GM12875 (cell line): ENCODE measurements around the gene ACVRL1.

Source experiments
- H3K4me3 ChIP-seq: one replicate; pipeline ENCODE4 v1.5.1; 2011; ENCODE audit warnings: low read depth, low read length, control low read depth
- TF ChIP-seq, protein P1 (sequence below): IDR thresholded peaks from 2 replicates; pipeline ENCODE4 v1.5.1; 2011; ENCODE audit warnings: low read depth, mild to moderate bottlenecking, control low read depth, inconsistent platforms, low read length, moderate library complexity, borderline replicate concordance; ENCODE audit not compliant: insufficient read depth

Gene ACVRL1

DNA sequence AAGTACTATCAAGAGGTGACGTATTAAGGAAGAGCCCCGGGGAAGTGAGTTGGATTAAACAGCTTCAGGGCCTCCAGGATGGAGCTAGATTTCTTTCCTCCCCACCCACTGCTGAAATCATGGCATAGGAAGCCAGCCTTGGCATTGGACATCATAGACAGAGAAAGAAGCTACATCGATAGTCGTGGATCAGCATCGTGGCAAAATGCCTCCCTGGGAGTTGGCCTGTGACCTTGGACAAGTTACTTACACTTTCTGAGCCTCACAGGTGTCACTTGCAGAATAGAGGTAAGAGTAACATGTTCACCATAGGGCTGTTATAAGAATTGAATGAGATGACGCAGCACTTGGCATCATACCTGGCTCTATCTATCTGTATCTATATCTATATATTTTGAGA lies 13.5 kb upstream of the ACVRL1 start:
- TF ChIP-seq, protein P1, sequence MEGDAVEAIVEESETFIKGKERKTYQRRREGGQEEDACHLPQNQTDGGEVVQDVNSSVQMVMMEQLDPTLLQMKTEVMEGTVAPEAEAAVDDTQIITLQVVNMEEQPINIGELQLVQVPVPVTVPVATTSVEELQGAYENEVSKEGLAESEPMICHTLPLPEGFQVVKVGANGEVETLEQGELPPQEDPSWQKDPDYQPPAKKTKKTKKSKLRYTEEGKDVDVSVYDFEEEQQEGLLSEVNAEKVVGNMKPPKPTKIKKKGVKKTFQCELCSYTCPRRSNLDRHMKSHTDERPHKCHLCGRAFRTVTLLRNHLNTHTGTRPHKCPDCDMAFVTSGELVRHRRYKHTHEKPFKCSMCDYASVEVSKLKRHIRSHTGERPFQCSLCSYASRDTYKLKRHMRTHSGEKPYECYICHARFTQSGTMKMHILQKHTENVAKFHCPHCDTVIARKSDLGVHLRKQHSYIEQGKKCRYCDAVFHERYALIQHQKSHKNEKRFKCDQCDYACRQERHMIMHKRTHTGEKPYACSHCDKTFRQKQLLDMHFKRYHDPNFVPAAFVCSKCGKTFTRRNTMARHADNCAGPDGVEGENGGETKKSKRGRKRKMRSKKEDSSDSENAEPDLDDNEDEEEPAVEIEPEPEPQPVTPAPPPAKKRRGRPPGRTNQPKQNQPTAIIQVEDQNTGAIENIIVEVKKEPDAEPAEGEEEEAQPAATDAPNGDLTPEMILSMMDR, result no peak
- H3K4me3 ChIP-seq, result no peak overlapping the region

DNA sequence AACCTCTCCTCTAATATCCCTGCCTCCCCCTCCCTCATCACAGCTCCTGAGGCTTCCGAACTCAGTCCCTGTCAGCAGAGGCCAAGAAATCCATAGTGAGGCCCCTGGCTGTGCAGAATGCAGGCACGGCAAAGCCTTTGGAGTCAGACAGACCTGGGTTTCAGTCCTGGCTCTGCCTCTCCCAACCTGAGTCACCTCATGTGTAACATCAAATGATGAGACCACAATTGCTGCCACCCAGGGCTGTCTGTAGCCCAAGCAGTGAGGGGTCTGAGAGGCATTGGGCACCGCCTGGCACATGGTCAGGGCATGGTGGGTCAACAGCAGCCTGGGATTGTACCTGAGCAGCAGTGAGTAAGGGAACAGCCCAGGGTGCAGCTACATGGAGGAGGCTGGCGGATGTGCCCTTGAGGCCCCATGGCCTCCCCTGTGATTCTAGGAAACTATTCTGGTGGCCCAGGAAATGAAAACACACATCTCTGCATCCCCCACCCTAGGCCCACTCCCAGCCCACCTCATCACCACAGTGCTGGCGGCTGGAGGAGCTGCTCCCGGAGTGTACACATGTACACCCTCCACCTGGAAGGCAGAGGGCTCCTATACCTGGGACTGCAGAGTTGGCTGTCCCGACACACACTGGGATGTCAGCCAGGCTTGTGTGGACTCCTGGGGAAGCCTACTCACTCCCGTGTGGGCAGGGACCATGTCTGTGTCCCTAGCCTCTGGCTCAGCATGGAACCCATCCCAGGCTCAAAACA lies 11.7 kb upstream of the ACVRL1 start:
- no peak overlapping the region for H3K4me3 ChIP-seq
- TF ChIP-seq, protein P1, result no peak

DNA sequence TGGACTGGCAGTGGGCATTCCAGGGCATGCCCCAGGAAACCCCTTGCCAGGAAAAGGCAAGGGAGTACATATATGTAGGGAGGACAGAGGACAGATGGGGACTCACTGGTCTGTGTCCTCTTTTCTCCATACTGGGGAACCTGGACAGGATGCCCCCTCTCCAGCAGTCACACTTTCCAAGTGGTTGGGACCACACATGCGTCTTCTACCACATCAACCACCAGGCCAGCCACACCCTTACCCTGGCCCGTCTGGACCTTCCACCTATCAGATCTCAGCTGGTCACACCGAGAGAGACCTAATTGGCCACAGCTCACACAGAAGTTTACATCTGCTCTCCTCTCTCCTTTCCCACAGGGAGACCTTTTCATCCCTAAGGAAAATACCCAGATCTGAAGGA lies 11.1 kb upstream of the ACVRL1 start:
- TF ChIP-seq, protein P1, result no peak
- no peak overlapping the region for H3K4me3 ChIP-seq

DNA sequence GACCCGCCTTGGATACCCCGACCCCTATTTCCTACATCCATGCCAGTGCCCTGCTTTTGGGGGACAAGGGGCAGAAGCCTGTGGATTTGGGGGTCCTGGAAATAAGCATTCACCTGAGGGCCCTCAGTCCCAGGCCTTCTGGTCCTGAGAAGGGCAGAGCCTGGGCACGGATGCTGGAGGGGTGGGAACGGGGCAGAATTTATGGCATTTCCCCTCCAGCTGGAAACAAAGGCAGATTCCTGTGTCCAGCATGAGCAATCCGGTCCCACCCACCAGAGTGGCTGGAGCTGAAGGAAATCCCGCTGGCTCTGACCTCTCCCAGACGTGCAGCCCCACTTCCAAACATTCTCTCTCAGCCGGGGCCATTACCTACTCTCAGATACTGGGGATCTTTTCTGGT lies 10.1 kb upstream of the ACVRL1 start:
- no peak overlapping the region for H3K4me3 ChIP-seq
- TF ChIP-seq, protein P1, result no peak

DNA sequence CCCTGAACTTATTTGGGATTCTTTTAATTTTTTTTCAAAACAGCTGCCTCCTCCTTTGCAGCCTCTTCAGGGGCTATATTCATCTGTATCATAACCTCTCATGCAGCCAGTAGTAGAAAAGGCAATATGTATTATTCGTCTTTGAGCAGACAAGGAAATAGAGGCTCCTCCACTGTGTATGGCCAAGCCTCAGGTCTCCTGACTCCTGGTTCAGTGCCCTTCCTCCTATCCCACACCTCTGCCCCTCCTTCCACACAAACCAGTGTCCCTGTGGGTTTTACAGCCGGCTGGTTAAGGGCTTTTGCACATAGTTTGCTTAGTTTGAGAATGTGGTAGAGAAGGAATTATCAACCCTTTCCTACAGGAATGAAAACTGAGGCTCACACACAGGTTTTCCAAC lies 8.8 kb upstream of the ACVRL1 start:
- no peak overlapping the region for H3K4me3 ChIP-seq
- TF ChIP-seq, protein P1, result no peak

DNA sequence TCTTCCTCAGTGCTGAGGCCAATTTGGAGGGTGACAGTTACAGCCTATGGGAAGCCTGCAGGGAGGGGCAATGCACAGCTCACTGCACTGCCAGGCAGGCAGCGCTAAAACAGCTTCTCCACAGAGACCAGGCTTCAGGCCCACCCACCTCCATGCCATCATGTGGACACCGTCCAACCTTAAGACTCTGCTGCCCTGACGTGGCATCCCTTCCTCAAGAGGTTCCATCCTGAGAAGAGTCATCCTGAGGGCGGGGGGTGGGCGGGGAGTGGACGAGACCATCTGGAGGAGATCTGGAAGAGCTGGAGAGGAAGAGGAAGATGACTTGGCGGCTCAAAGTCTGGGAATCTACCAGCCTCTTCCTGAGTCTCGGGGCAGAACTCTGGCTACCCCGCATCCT lies 8.4 kb upstream of the ACVRL1 start:
- H3K4me3 ChIP-seq, result no peak overlapping the region

DNA sequence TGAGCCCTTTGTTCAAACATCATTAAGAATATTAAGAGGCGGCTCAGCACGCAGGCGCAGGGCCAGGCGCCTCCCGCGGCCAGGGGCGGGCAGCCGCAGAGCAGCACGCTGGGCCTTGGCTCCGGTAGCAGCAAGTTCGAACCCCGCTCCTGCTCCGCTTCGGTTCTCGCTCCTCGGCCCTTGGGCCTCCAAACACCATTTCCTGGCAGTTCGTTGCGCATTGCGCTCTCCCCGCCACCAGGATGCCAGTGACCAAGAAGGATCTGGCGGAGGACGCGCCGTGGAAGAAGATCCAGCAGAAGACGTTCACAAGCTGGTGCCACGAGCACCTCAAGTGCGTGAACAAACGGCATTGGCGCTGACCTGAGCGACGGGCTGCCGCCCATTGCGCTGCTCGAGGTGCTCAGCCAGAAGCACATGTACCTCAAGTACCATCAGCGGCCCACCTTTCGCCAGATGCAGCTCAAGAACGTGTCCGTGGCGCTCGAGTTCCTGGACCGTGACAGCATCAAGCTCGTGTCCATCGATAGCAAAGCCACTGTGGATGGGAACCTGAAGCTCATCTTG lies 6.9 kb upstream of the ACVRL1 start:
- TF ChIP-seq, protein P1, result no peak
- no peak overlapping the region for H3K4me3 ChIP-seq

More for the DNA sequence above, 8.4 kb upstream of the ACVRL1 start:
- TF ChIP-seq, protein P1, result no peak
